Progenitor cell of endocrine pancreas (in vitro differentiated cells): ENCODE results near the gene TRHDE. TPM values are rescaled to one million over a fixed set of nuclear protein-coding genes. Genes with fewer than 3 reads are reported as not detected.
A peak's percentile ranks its signal among the peaks of the same experiment; 100 is the strongest.

ENCODE experiments used
- DNase-seq: peaks from one replicate; pipeline ENCODE4 v3.0.0; 2021; ENCODE audit warnings: low spot score; ENCODE audit not compliant: unreplicated experiment
- H3K27ac Mint-ChIP-seq: 2 replicates; pipeline ENCODE4 v1.8.0; 2021; ENCODE audit warnings: mild to moderate bottlenecking, moderate library complexity, mixed read lengths
- H3K27me3 Mint-ChIP-seq: 2 replicates; pipeline ENCODE4 v1.8.0; 2021; ENCODE audit warnings: mixed read lengths
- H3K36me3 Mint-ChIP-seq: 2 replicates; pipeline ENCODE4 v1.8.0; 2022; ENCODE audit warnings: mixed read lengths; ENCODE audit not compliant: insufficient read depth
- H3K4me1 Mint-ChIP-seq: 2 replicates; pipeline ENCODE4 v1.8.0; 2021; ENCODE audit warnings: low read depth, mixed read lengths
- H3K4me3 Mint-ChIP-seq: 2 replicates; pipeline ENCODE4 v1.8.0; 2021; ENCODE audit warnings: low read depth, mild to moderate bottlenecking, moderate library complexity, mixed read lengths
- H3K9me3 Mint-ChIP-seq: 2 replicates; pipeline ENCODE4 v1.8.0; 2021; ENCODE audit warnings: low read depth, mixed read lengths
- total RNA-seq: library from RNA; stranded (reverse); gene quantifications from 2 replicates; pipeline ENCODE4 v1.2.1, GENCODE V29; 2021
- TF ChIP-seq, protein P1 (sequence below): fragments of 200-600 bp; sonication (generic); IDR thresholded peaks from one replicate; pipeline ENCODE4 v1.5.0; 2021; ENCODE audit warnings: antibody characterized with exemption, mild to moderate bottlenecking; ENCODE audit not compliant: unreplicated experiment

Gene TRHDE
- total RNA-seq, 1 donor from 2014 or later, result 2.7 TPM

DNA sequence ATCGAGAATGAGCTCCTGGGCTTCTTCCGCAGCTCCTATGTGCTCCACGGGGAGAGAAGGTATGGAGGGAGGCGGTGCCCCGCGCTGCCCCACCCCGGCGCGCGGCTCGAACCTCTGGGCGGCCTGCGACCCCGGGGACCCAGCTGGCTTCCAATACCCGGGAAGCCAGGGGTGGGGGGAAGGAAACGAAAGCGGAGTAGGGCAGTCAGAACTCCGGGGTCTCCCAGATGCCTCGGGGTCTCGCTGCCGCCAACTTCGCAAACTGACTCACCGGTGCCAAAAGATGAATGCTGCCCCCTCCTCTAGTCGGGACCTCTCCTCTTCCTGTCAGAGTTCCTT, 1.3 kb downstream of the TRHDE start:
- TF ChIP-seq, protein P1, sequence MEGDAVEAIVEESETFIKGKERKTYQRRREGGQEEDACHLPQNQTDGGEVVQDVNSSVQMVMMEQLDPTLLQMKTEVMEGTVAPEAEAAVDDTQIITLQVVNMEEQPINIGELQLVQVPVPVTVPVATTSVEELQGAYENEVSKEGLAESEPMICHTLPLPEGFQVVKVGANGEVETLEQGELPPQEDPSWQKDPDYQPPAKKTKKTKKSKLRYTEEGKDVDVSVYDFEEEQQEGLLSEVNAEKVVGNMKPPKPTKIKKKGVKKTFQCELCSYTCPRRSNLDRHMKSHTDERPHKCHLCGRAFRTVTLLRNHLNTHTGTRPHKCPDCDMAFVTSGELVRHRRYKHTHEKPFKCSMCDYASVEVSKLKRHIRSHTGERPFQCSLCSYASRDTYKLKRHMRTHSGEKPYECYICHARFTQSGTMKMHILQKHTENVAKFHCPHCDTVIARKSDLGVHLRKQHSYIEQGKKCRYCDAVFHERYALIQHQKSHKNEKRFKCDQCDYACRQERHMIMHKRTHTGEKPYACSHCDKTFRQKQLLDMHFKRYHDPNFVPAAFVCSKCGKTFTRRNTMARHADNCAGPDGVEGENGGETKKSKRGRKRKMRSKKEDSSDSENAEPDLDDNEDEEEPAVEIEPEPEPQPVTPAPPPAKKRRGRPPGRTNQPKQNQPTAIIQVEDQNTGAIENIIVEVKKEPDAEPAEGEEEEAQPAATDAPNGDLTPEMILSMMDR, result no peak
- DNase-seq, result peak; percentile 11
- peaks cover 61% of the 10 kb centered on the region for H3K27me3 Mint-ChIP-seq
- no peaks in the 10 kb centered on the region for H3K9me3 Mint-ChIP-seq
- H3K36me3 Mint-ChIP-seq, result no peaks in the 10 kb centered on the region
- H3K4me1 Mint-ChIP-seq, result peaks cover 27% of the 10 kb centered on the region
- H3K27ac Mint-ChIP-seq, result no peak overlapping the region
- peak overlapping the region; percentile 91 for H3K4me3 Mint-ChIP-seq

DNA sequence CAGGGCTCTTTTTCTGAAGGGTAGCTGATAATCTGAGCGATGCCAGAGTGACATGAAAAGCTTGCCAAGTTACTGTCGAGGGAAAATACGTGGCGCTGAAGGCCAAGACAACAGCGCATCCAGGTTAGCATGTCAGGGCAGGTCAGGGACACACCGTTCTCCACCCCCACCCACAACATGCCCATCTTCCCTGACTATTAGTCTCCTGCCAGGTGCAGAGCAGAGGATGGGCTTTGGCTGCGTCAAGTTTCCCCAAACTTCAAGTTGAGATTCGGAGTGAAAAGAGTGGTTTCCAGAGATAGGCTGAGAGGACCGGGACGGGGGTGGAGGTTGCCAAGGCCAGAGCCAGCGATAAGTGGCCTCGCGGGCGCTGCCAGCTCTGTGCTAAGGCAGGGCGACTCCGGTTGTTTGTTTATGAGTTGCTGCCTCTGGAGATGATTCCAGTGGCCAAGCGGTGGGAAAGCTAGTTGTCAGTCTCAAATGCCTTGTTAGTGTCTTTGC, 1.7 kb downstream of the TRHDE start:
- no peak for DNase-seq
- H3K27me3 Mint-ChIP-seq, result peaks cover 61% of the 10 kb centered on the region
- peak overlapping the region; percentile 91 for H3K4me3 Mint-ChIP-seq
- H3K4me1 Mint-ChIP-seq, result peaks cover 27% of the 10 kb centered on the region
- no peak overlapping the region for H3K27ac Mint-ChIP-seq
- no peaks in the 10 kb centered on the region for H3K36me3 Mint-ChIP-seq
- H3K9me3 Mint-ChIP-seq, result no peaks in the 10 kb centered on the region
- TF ChIP-seq, protein P1, result no peak

DNA sequence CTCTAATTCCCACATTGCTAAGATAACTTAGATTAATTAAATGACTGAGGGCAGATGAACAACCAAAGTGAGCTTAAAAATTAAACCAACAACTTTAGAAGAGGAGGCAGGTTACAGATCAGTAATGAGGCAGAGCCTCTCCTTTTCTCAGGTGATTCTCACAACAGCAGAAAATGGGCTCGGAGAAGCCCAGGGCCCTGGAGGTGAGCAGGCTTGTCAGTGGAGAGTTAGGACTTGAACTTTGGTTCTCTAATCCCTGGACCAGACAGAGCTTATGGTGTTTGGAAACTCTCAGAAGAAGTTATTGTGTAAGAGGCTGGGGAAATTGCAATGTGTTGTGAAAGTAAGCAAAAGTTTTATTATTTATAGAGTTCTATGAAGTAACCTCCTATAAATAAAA, 2.8 kb downstream of the TRHDE start:
- Mint-ChIP-seq H3K27ac (no peak overlapping the region), H3K9me3 (no peaks in the 10 kb centered on the region), H3K4me1 (peaks cover 24% of the 10 kb centered on the region), H3K36me3 (no peaks in the 10 kb centered on the region), H3K4me3 (no peak overlapping the region), H3K27me3 (peaks cover 59% of the 10 kb centered on the region)
- no peak for DNase-seq
- TF ChIP-seq, protein P1, result no peak

DNA sequence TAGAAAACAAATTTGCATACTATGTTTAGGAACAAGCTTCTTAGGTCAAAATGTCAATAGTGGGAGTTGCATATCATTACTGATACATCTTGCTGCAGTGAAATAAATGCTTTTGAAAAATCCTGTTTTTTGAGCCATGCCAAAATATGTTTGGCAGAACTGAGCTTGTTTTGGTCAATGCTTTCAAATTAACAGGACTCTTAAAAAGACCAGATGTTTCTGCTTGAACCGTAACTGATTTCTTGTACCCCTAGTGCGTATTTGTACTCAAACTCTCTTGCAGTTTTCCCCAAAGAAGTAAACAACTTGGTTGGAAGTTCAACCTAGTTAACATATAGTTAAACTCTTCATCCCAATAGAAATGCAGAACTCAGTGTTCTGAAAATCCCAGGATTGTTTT, 3.4 kb downstream of the TRHDE start:
- Mint-ChIP-seq H3K9me3 (no peaks in the 10 kb centered on the region), H3K27me3 (peaks cover 56% of the 10 kb centered on the region), H3K4me1 (peaks cover 19% of the 10 kb centered on the region), H3K27ac (no peak overlapping the region), H3K36me3 (no peaks in the 10 kb centered on the region), H3K4me3 (no peak overlapping the region)
- TF ChIP-seq, protein P1, result no peak
- no peak for DNase-seq

DNA sequence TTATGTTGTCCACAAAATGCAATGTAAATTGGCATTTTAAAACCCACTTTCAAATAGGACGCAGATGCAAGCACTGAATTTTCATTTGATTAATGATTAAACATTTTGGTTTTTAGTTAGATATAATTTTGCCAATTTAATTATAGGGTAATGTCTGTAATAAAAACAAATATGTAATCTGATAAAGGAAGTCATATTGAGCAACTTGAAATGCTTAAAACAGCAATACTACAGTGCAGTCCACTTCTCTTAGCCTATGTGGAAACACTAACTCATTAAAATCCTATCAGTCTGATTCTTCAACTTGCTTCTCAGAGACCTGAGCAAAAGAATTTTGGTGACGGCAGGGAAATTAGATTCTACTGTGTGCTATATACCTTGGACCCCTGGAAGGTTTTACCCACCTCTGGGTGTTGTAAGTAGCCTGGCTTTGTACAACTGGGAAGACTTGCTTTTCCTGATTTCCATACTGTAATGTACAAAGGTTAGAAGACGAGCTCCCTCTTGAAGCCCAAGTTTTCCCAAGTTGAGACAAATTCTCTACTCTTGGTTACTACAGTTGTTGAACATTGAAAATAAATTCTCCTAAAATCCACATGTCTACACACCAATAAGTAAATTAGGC, 4.1 kb downstream of the TRHDE start:
- no peak overlapping the region for H3K27ac Mint-ChIP-seq
- TF ChIP-seq, protein P1, result no peak
- no peak for DNase-seq
- peaks cover 15% of the 10 kb centered on the region for H3K4me1 Mint-ChIP-seq
- H3K27me3 Mint-ChIP-seq, result peaks cover 49% of the 10 kb centered on the region
- H3K36me3 Mint-ChIP-seq, result no peaks in the 10 kb centered on the region
- no peak overlapping the region for H3K4me3 Mint-ChIP-seq
- no peaks in the 10 kb centered on the region for H3K9me3 Mint-ChIP-seq
